WI38 (cell line): Measurements from ENCODE around the gene C1QTNF7.

Experiments
- H3K4me3 ChIP-seq: 2 replicates; pipeline ENCODE4 v1.5.1; 2011; ENCODE audit warnings: low read depth, mild to moderate bottlenecking, control low read depth, low read length
- CTCF ChIP-seq: IDR thresholded peaks from 2 replicates; pipeline ENCODE4 v1.5.1; 2012; ENCODE audit warnings: low read depth, mild to moderate bottlenecking, control low read depth, low read length

The C1QTNF7 gene

GRCh38 chr4:15478724-15479088 is 50.9 kb downstream of the C1QTNF7 start:
- no peak for TF ChIP-seq CTCF
- H3K4me3 ChIP-seq: no peak overlapping the region

- peak overlapping the region; percentile 67 for H3K4me3 ChIP-seq
- peak; percentile 61 for TF ChIP-seq CTCF
Measured at GRCh38 chr4:15479089-15479912, 51.5 kb downstream of the C1QTNF7 start.

- no peak for TF ChIP-seq CTCF
- H3K4me3 ChIP-seq: peak overlapping the region; percentile 67
Measured at GRCh38 chr4:15479913-15480185, 52.0 kb downstream of the C1QTNF7 start.

GRCh38 chr4:15481961-15482745 is 54.3 kb downstream of the C1QTNF7 start:
- TF ChIP-seq CTCF: no peak

GRCh38 chr4:15482842-15483241 is 55.0 kb downstream of the C1QTNF7 start:
- no peak for TF ChIP-seq CTCF
- H3K4me3 ChIP-seq: no peak overlapping the region

More at GRCh38 chr4:15481961-15482745, 54.3 kb downstream of the C1QTNF7 start:
- H3K4me3 ChIP-seq: no peak overlapping the region

GRCh38 chr4:15488136-15488535 is 60.3 kb downstream of the C1QTNF7 start:
- TF ChIP-seq CTCF: no peak
- no peak overlapping the region for H3K4me3 ChIP-seq
